NB4 (cell line): ENCODE results near the gene IFIH1.
A peak's percentile ranks its signal among the peaks of the same experiment; 100 is the strongest.

Experiments
- DNase-seq: peaks from one replicate; pipeline ENCODE4 v3.0.0; 2010; ENCODE audit warnings: low read depth
- H3K4me3 ChIP-seq: one replicate; pipeline ENCODE4 v1.5.1; 2011; ENCODE audit warnings: mild to moderate bottlenecking, low read depth, low read length, moderate library complexity
- MAX ChIP-seq: IDR thresholded peaks from 2 replicates; pipeline ENCODE4 v1.6.1; 2011; ENCODE audit warnings: low read depth, low read length
- MYC ChIP-seq: IDR thresholded peaks from 2 replicates; pipeline ENCODE4 v1.6.1; 2011; ENCODE audit warnings: low read depth, low read length
- POLR2A ChIP-seq: IDR thresholded peaks from 2 replicates; pipeline ENCODE4 v1.6.1; 2011; ENCODE audit warnings: mild to moderate bottlenecking; ENCODE audit not compliant: insufficient read length; ENCODE audit errors: extremely low read depth
- TF ChIP-seq, protein P1 (sequence below): IDR thresholded peaks from one replicate; pipeline ENCODE4 v1.5.1; 2012; ENCODE audit warnings: low read depth, low read length

The IFIH1 gene

GRCh38 chr2:162267996-162268395 lies 50.5 kb downstream of the IFIH1 start:
- no peak for DNase-seq
- no peak overlapping the region for H3K4me3 ChIP-seq
- TF ChIP-seq, protein P1, sequence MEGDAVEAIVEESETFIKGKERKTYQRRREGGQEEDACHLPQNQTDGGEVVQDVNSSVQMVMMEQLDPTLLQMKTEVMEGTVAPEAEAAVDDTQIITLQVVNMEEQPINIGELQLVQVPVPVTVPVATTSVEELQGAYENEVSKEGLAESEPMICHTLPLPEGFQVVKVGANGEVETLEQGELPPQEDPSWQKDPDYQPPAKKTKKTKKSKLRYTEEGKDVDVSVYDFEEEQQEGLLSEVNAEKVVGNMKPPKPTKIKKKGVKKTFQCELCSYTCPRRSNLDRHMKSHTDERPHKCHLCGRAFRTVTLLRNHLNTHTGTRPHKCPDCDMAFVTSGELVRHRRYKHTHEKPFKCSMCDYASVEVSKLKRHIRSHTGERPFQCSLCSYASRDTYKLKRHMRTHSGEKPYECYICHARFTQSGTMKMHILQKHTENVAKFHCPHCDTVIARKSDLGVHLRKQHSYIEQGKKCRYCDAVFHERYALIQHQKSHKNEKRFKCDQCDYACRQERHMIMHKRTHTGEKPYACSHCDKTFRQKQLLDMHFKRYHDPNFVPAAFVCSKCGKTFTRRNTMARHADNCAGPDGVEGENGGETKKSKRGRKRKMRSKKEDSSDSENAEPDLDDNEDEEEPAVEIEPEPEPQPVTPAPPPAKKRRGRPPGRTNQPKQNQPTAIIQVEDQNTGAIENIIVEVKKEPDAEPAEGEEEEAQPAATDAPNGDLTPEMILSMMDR = no peak
- TF ChIP-seq MYC (no peak), POLR2A (no peak), MAX (no peak)

- H3K4me3 ChIP-seq = no peak overlapping the region
- DNase-seq = no peak
- TF ChIP-seq POLR2A (no peak), MYC (no peak), MAX (no peak)
- TF ChIP-seq, protein P1 = no peak
These were observed 51.0 kb downstream of the IFIH1 start for GRCh38 chr2:162267496-162267895.

GRCh38 chr2:162266460-162266760 lies 52.1 kb downstream of the IFIH1 start:
- no peak for DNase-seq
- TF ChIP-seq MAX (no peak), POLR2A (no peak), MYC (no peak)
- TF ChIP-seq, protein P1 = no peak
- no peak overlapping the region for H3K4me3 ChIP-seq

DNA sequence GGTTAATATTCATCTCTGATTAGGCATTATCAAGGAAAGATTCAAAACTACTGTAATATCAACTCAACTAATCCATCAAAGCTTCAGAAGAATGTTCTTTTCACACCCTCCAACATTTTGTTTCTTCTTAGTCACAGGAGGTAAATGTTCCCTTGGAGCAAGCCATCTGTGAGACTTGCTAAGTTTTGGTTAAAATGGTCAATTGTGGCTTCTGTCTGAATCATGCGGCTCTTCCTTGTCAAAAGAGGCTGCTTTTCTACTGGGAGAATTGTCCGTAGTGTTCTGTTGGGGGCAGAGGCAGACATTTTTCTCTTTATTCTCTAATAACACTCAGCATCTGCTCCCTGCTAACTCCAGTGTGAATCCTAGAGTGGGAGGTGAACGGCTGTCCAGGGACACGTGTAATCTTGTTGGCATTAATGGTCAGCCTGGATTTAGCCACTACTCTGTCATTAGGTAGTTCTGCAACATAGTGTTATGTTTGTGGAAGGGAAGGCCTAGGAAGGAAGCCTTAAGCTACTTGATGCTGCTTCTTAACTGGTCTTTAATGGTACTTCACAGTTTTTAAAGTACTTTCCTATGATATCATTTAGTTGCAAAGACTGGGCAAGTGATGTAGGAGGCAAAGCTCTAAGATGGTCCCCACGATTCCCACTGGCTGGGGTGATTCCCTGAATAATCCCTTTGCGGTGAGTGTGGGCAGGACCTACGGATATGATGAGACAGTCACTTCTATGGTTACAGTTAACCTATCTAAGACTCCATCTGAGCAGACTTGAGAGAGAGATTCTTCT lies 52.6 kb downstream of the IFIH1 start:
- DNase-seq = no peak
- TF ChIP-seq, protein P1 = no peak
- TF ChIP-seq MAX (no peak), POLR2A (no peak), MYC (no peak)
- no peak overlapping the region for H3K4me3 ChIP-seq

- peak overlapping the region; percentile 16 for H3K4me3 ChIP-seq
- TF ChIP-seq MAX (no peak), POLR2A (no peak), MYC (no peak)
- TF ChIP-seq, protein P1 = no peak
- peak; percentile 91 for DNase-seq
These were observed 57.2 kb downstream of the IFIH1 start for GRCh38 chr2:162261032-162261945.
